Measurements from ENCODE around the gene USP3. TPM values are rescaled to one million over a fixed set of nuclear protein-coding genes. Genes with fewer than 3 reads are reported as not detected.
A peak's percentile ranks its signal among the peaks of the same experiment; 100 is the strongest.

USP3 gene
- polyA plus RNA-seq, 4 donors: 24.7 to 36.1 (median 28.9) TPM

- Histone ChIP-seq H3K27me3 (ENCODE audit: control insufficient read depth in 3 of 3, insufficient read depth in 3 of 3, low read length in 3 of 3) (no peaks in the 10 kb centered on the region), H3K27ac (ENCODE audit: low read depth in 1 of 3, low read length in 2 of 3) (no peak overlapping the region), H3K4me3 (ENCODE audit: low read depth in 1 of 3, low read length in 3 of 3) (no peak overlapping the region), H3K9me3 (ENCODE audit: control insufficient read depth in 2 of 2, insufficient read depth in 1 of 2, low read depth in 1 of 2, low read length in 1 of 2) (no peaks in the 10 kb centered on the region), H3K36me3 (ENCODE audit: control insufficient read depth in 3 of 3, insufficient read depth in 2 of 3, low read depth in 1 of 3, low read length in 3 of 3) (peaks cover 0 to 3% (median 0%) of the 10 kb centered on the region in 3 donors), H3K4me1 (ENCODE audit: control insufficient read depth in 3 of 3, insufficient read depth in 2 of 3, low read depth in 1 of 3, low read length in 2 of 3) (peaks cover 5 to 17% (median 14%) of the 10 kb centered on the region in 3 donors)
- 68 to 71% (median 68%) methylated on average over 3 of the region's 3 CpGs for WGBS, 3 donors
- no peak for FAIRE-seq
- no peak for DNase-seq
These were observed 17.8 kb downstream of the USP3 start for GRCh38 chr15:63522225-63522578.

- DNase-seq (no peak), FAIRE-seq (no peak)
- Histone ChIP-seq H3K4me3 (ENCODE audit: low read depth in 1 of 3, low read length in 3 of 3) (no peak overlapping the region), H3K36me3 (ENCODE audit: control insufficient read depth in 3 of 3, insufficient read depth in 2 of 3, low read depth in 1 of 3, low read length in 3 of 3) (peaks cover 0 to 7% (median 0%) of the 10 kb centered on the region in 3 donors), H3K27ac (ENCODE audit: low read depth in 1 of 3, low read length in 2 of 3) (peak overlapping the region in 1 of 3 donors; percentile 53), H3K4me1 (ENCODE audit: control insufficient read depth in 3 of 3, insufficient read depth in 2 of 3, low read depth in 1 of 3, low read length in 2 of 3) (peaks cover 2 to 13% (median 11%) of the 10 kb centered on the region in 3 donors), H3K27me3 (ENCODE audit: control insufficient read depth in 3 of 3, insufficient read depth in 3 of 3, low read length in 3 of 3) (no peaks in the 10 kb centered on the region), H3K9me3 (ENCODE audit: control insufficient read depth in 2 of 2, insufficient read depth in 1 of 2, low read depth in 1 of 2, low read length in 1 of 2) (no peaks in the 10 kb centered on the region)
- 49 to 57% (median 54%) methylated on average over 4 of the region's 4 CpGs for WGBS, 3 donors
These were observed 19.1 kb downstream of the USP3 start for GRCh38 chr15:63523306-63523990.

GRCh38 chr15:63524316-63525015 is 20.1 kb downstream of the USP3 start:
- FAIRE-seq (no peak), DNase-seq (no peak)
- peaks cover 0 to 7% (median 0%) of the 10 kb centered on the region in 3 donors for H3K36me3 ChIP-seq (ENCODE audit: control insufficient read depth in 3 of 3, insufficient read depth in 2 of 3, low read depth in 1 of 3, low read length in 3 of 3)
- H3K9me3 ChIP-seq (ENCODE audit: control insufficient read depth in 2 of 2, insufficient read depth in 1 of 2, low read depth in 1 of 2, low read length in 1 of 2): no peaks in the 10 kb centered on the region
- H3K4me1 ChIP-seq (ENCODE audit: control insufficient read depth in 3 of 3, insufficient read depth in 2 of 3, low read depth in 1 of 3, low read length in 2 of 3): peaks cover 2 to 13% (median 9%) of the 10 kb centered on the region in 3 donors
- H3K27me3 ChIP-seq (ENCODE audit: control insufficient read depth in 3 of 3, insufficient read depth in 3 of 3, low read length in 3 of 3): no peaks in the 10 kb centered on the region
- H3K27ac ChIP-seq (ENCODE audit: low read depth in 1 of 3, low read length in 2 of 3): no peak overlapping the region
- no peak overlapping the region for H3K4me3 ChIP-seq (ENCODE audit: low read depth in 1 of 3, low read length in 3 of 3)
- 96 to 97% (median 97%) methylated on average over 5 of the region's 5 CpGs for WGBS, 3 donors

GRCh38 chr15:63526401-63526800 is 22.0 kb downstream of the USP3 start:
- Histone ChIP-seq H3K36me3 (ENCODE audit: control insufficient read depth in 3 of 3, insufficient read depth in 2 of 3, low read depth in 1 of 3, low read length in 3 of 3) (peaks cover 0 to 9% (median 0%) of the 10 kb centered on the region in 3 donors), H3K4me1 (ENCODE audit: control insufficient read depth in 3 of 3, insufficient read depth in 2 of 3, low read depth in 1 of 3, low read length in 2 of 3) (peaks cover 2 to 12% (median 9%) of the 10 kb centered on the region in 3 donors), H3K9me3 (ENCODE audit: control insufficient read depth in 2 of 2, insufficient read depth in 1 of 2, low read depth in 1 of 2, low read length in 1 of 2) (no peaks in the 10 kb centered on the region), H3K27ac (ENCODE audit: low read depth in 1 of 3, low read length in 2 of 3) (no peak overlapping the region), H3K4me3 (ENCODE audit: low read depth in 1 of 3, low read length in 3 of 3) (no peak overlapping the region), H3K27me3 (ENCODE audit: control insufficient read depth in 3 of 3, insufficient read depth in 3 of 3, low read length in 3 of 3) (no peaks in the 10 kb centered on the region)
- DNase-seq (no peak), FAIRE-seq (no peak)
- 84 to 92% (median 89%) methylated on average over 1 of the region's 1 CpG for WGBS, 3 donors

- peaks cover 0 to 9% (median 0%) of the 10 kb centered on the region in 3 donors for H3K36me3 ChIP-seq (ENCODE audit: control insufficient read depth in 3 of 3, insufficient read depth in 2 of 3, low read depth in 1 of 3, low read length in 3 of 3)
- H3K27me3 ChIP-seq (ENCODE audit: control insufficient read depth in 3 of 3, insufficient read depth in 3 of 3, low read length in 3 of 3): no peaks in the 10 kb centered on the region
- no peaks in the 10 kb centered on the region for H3K9me3 ChIP-seq (ENCODE audit: control insufficient read depth in 2 of 2, insufficient read depth in 1 of 2, low read depth in 1 of 2, low read length in 1 of 2)
- H3K4me3 ChIP-seq (ENCODE audit: low read depth in 1 of 3, low read length in 3 of 3): no peak overlapping the region
- FAIRE-seq (no peak), DNase-seq (no peak)
- H3K27ac ChIP-seq (ENCODE audit: low read depth in 1 of 3, low read length in 2 of 3): no peak overlapping the region
- WGBS, 3 donors: 74 to 79% (median 77%) methylated on average over 4 of the region's 4 CpGs
- H3K4me1 ChIP-seq (ENCODE audit: control insufficient read depth in 3 of 3, insufficient read depth in 2 of 3, low read depth in 1 of 3, low read length in 2 of 3): peaks cover 0 to 4% (median 4%) of the 10 kb centered on the region in 3 donors
These were observed 23.8 kb downstream of the USP3 start for GRCh38 chr15:63528138-63528659.

GRCh38 chr15:63530235-63530634 is 25.8 kb downstream of the USP3 start:
- Histone ChIP-seq H3K4me3 (ENCODE audit: low read depth in 1 of 3, low read length in 3 of 3) (no peak overlapping the region), H3K27me3 (ENCODE audit: control insufficient read depth in 3 of 3, insufficient read depth in 3 of 3, low read length in 3 of 3) (no peaks in the 10 kb centered on the region), H3K36me3 (ENCODE audit: control insufficient read depth in 3 of 3, insufficient read depth in 2 of 3, low read depth in 1 of 3, low read length in 3 of 3) (peaks cover 0 to 9% (median 0%) of the 10 kb centered on the region in 3 donors), H3K9me3 (ENCODE audit: control insufficient read depth in 2 of 2, insufficient read depth in 1 of 2, low read depth in 1 of 2, low read length in 1 of 2) (no peaks in the 10 kb centered on the region), H3K4me1 (ENCODE audit: control insufficient read depth in 3 of 3, insufficient read depth in 2 of 3, low read depth in 1 of 3, low read length in 2 of 3) (peaks cover 0 to 3% (median 0%) of the 10 kb centered on the region in 3 donors), H3K27ac (ENCODE audit: low read depth in 1 of 3, low read length in 2 of 3) (no peak overlapping the region)
- no peak for FAIRE-seq
- 81 to 85% (median 83%) methylated on average over 7 of the region's 7 CpGs for WGBS, 3 donors
- DNase-seq: no peak

GRCh38 chr15:63530752-63531299 is 26.4 kb downstream of the USP3 start:
- DNase-seq: no peak
- peaks cover 0 to 8% (median 0%) of the 10 kb centered on the region in 3 donors for H3K4me1 ChIP-seq (ENCODE audit: control insufficient read depth in 3 of 3, insufficient read depth in 2 of 3, low read depth in 1 of 3, low read length in 2 of 3)
- 84 to 97% (median 86%) methylated on average over 3 of the region's 3 CpGs for WGBS, 3 donors
- peaks cover 0 to 9% (median 0%) of the 10 kb centered on the region in 3 donors for H3K36me3 ChIP-seq (ENCODE audit: control insufficient read depth in 3 of 3, insufficient read depth in 2 of 3, low read depth in 1 of 3, low read length in 3 of 3)
- no peak for FAIRE-seq
- H3K27me3 ChIP-seq (ENCODE audit: control insufficient read depth in 3 of 3, insufficient read depth in 3 of 3, low read length in 3 of 3): no peaks in the 10 kb centered on the region
- no peak overlapping the region for H3K27ac ChIP-seq (ENCODE audit: low read depth in 1 of 3, low read length in 2 of 3)
- no peaks in the 10 kb centered on the region for H3K9me3 ChIP-seq (ENCODE audit: control insufficient read depth in 2 of 2, insufficient read depth in 1 of 2, low read depth in 1 of 2, low read length in 1 of 2)
- H3K4me3 ChIP-seq (ENCODE audit: low read depth in 1 of 3, low read length in 3 of 3): no peak overlapping the region

GRCh38 chr15:63531586-63531985 is 27.2 kb downstream of the USP3 start:
- FAIRE-seq: no peak
- Histone ChIP-seq H3K4me1 (ENCODE audit: control insufficient read depth in 3 of 3, insufficient read depth in 2 of 3, low read depth in 1 of 3, low read length in 2 of 3) (peaks cover 0 to 8% (median 0%) of the 10 kb centered on the region in 3 donors), H3K36me3 (ENCODE audit: control insufficient read depth in 3 of 3, insufficient read depth in 2 of 3, low read depth in 1 of 3, low read length in 3 of 3) (peaks cover 0 to 9% (median 0%) of the 10 kb centered on the region in 3 donors), H3K27ac (ENCODE audit: low read depth in 1 of 3, low read length in 2 of 3) (no peak overlapping the region), H3K27me3 (ENCODE audit: control insufficient read depth in 3 of 3, insufficient read depth in 3 of 3, low read length in 3 of 3) (no peaks in the 10 kb centered on the region), H3K4me3 (ENCODE audit: low read depth in 1 of 3, low read length in 3 of 3) (no peak overlapping the region), H3K9me3 (ENCODE audit: control insufficient read depth in 2 of 2, insufficient read depth in 1 of 2, low read depth in 1 of 2, low read length in 1 of 2) (no peaks in the 10 kb centered on the region)
- WGBS, 3 donors: 85 to 95% (median 88%) methylated on average over 4 of the region's 4 CpGs
- DNase-seq: no peak
